Muscle of leg (tissue), 9 donors: Measurements from ENCODE around the gene ACBD6. TPM values are rescaled to one million over a fixed set of nuclear protein-coding genes. Genes with fewer than 3 reads are reported as not detected.

Source experiments
- polyA plus RNA-seq, 8 donors: library from polyadenylated mRNA; unstranded; fragments of 120-200 nt; gene quantifications; one replicate each; pipeline versions ENCODE4 v1.2.1 to v1.2.3, GENCODE V29; 2013; ENCODE audit warnings: inconsistent platforms in 1 of 8, low replicate concordance in 1 of 8; ENCODE audit not compliant: insufficient read length in 8 of 8, insufficient read depth in 1 of 8
- total RNA-seq: library from RNA; stranded (reverse); fragments of 120-200 nt; gene quantifications from one replicate; pipeline ENCODE4 v1.2.4, GENCODE V29; 2013

Gene ACBD6
- total and polyA plus RNA-seq, 9 donors = 43.8 to 53.6 (median 50.0) TPM

Other genes starting within 250 kb of the ACBD6 start
- gene OVAAL, start 56.4 kb upstream of the ACBD6 start, total RNA-seq = not detected
- not detected for gene OVAAL, start 56.4 kb upstream of the ACBD6 start, polyA plus RNA-seq
- 7.1 TPM for gene XPR1, start 129.4 kb upstream of the ACBD6 start, total RNA-seq
- gene XPR1, start 129.4 kb upstream of the ACBD6 start, polyA plus RNA-seq = 10 to 100 TPM in 2 of 8 donors, 1 to 10 TPM in 6; 6.5 to 12.4 (median 9.3) TPM